LNCaP clone FGC (cell line): Measurements from ENCODE around the gene PDE11A.

Source experiments
- DNase-seq: peaks from one replicate; pipeline ENCODE4 v3.0.0-alpha.2; 2011; ENCODE audit warnings: low read depth
- H3K4me3 ChIP-seq: 2 replicates; pipeline ENCODE4 v1.5.1; 2011; ENCODE audit warnings: mild to moderate bottlenecking, low read depth, low read length, control low read depth
- CTCF ChIP-seq: IDR thresholded peaks from 2 replicates; pipeline ENCODE4 v1.5.1; 2012; ENCODE audit warnings: mild to moderate bottlenecking; ENCODE audit not compliant: control insufficient read depth, insufficient read depth; ENCODE audit errors: extremely low read depth

PDE11A gene

GRCh38 chr2:177675350-177675821 is 397.2 kb downstream of the PDE11A start:
- no peak overlapping the region for H3K4me3 ChIP-seq
- TF ChIP-seq CTCF = no peak
- no peak for DNase-seq

GRCh38 chr2:177673602-177674595 is 398.7 kb downstream of the PDE11A start:
- no peak for DNase-seq
- TF ChIP-seq CTCF = peak; percentile 11; the same call in 1 of the 2 replicates
- no peak overlapping the region for H3K4me3 ChIP-seq

- no peak for DNase-seq
- no peak for TF ChIP-seq CTCF
These were observed 400.9 kb downstream of the PDE11A start for GRCh38 chr2:177671662-177672061.

GRCh38 chr2:177670791-177671535 is 401.6 kb downstream of the PDE11A start:
- DNase-seq = no peak
- H3K4me3 ChIP-seq = no peak overlapping the region
- TF ChIP-seq CTCF = no peak

More at GRCh38 chr2:177671662-177672061, 400.9 kb downstream of the PDE11A start:
- H3K4me3 ChIP-seq = no peak overlapping the region

- no peak overlapping the region for H3K4me3 ChIP-seq
- DNase-seq = no peak
- no peak for TF ChIP-seq CTCF
These were observed 402.8 kb downstream of the PDE11A start for GRCh38 chr2:177669625-177670330.

- no peak for DNase-seq
- TF ChIP-seq CTCF = no peak
- no peak overlapping the region for H3K4me3 ChIP-seq
These were observed 403.4 kb downstream of the PDE11A start for GRCh38 chr2:177669201-177669600.
